SK-N-SH (cell line): ENCODE measurements around the gene CD34. TPM values are rescaled to one million over a fixed set of nuclear protein-coding genes. Genes with fewer than 3 reads are reported as not detected.

Source experiments
- CTCF ChIA-PET: fragments of 300-600, 350-600 bp; formaldehyde crosslinking; extraction: SDS; loops from one replicate; lab custom pipeline; 2021; lab: Yijun Ruan, JAX
- POLR2A ChIA-PET: fragments of 350-600 bp; sonication (Branson Sonifier 250); formaldehyde crosslinking; extraction: SDS; loops from one replicate; lab custom pipeline; 2020; ENCODE audit warnings: antibody characterized with exemption, inconsistent platforms; lab: Yijun Ruan, JAX
- DNase-seq: peaks from one replicate; pipeline ENCODE4 v3.0.0; 2012
- H2AFZ ChIP-seq: fragments of 200-600 bp; sonication (generic); 2 replicates; pipeline ENCODE4 v1.8.1; 2016; ENCODE audit warnings: antibody characterized with exemption, mild to moderate bottlenecking, low read depth
- H3F3A ChIP-seq: fragments of 200-600 bp; sonication (generic); replicated peaks from 2 replicates; pipeline ENCODE3; 2016; ENCODE audit warnings: antibody characterized with exemption, mild to moderate bottlenecking; ENCODE audit not compliant: insufficient read depth
- H3K27ac ChIP-seq, 2 experiments: fragments of 200-500 bp in 1 of 2; fragments of 200-600 bp in 1 of 2; sonication (Bioruptor generic) in 1 of 2; sonication (generic), shearing (Covaris generic) in 1 of 2; 2 replicates each; pipeline versions ENCODE4 v1.5.1 to v1.6.1; 2014 to 2016; ENCODE audit warnings: low read depth in 2 of 2, inconsistent platforms in 1 of 2, low read length in 1 of 2, mild to moderate bottlenecking in 1 of 2, mixed read lengths in 1 of 2
- H3K27me3 ChIP-seq: fragments of 200-600 bp; sonication (generic), shearing (Covaris generic); 2 replicates; pipeline ENCODE4 v1.6.1; 2016; ENCODE audit warnings: mixed run types; ENCODE audit not compliant: insufficient read depth
- H3K36me3 ChIP-seq, 2 experiments: fragments of 200-500 bp in 1 of 2; fragments of 200-600 bp in 1 of 2; sonication (Bioruptor generic) in 1 of 2; sonication (generic) in 1 of 2; replicated peaks in 1 of 2; 2 replicates each; pipeline versions ENCODE3 to v1.5.1; 2014 to 2016; ENCODE audit warnings: low read length in 1 of 2, mild to moderate bottlenecking in 1 of 2; ENCODE audit not compliant: insufficient read depth in 2 of 2, control insufficient read depth in 1 of 2
- H3K4me1 ChIP-seq, 2 experiments: fragments of 200-500 bp in 1 of 2; fragments of 200-600 bp in 1 of 2; sonication (Bioruptor generic) in 1 of 2; sonication (generic), shearing (Covaris generic) in 1 of 2; 2 replicates each; pipeline versions ENCODE4 v1.5.1 to v1.6.1; 2014 to 2016; ENCODE audit warnings: low read depth in 1 of 2, low read length in 1 of 2, mixed run types in 1 of 2; ENCODE audit not compliant: insufficient read depth in 2 of 2, control insufficient read depth in 1 of 2
- H3K4me2 ChIP-seq: fragments of 200-600 bp; sonication (generic), shearing (Covaris generic); 2 replicates; pipeline ENCODE4 v1.6.1; 2017; ENCODE audit warnings: mixed run types
- H3K4me3 ChIP-seq, 2 experiments: fragments of 200-500 bp in 1 of 2; fragments of 200-600 bp in 1 of 2; sonication (Bioruptor generic) in 1 of 2; sonication (generic), shearing (Covaris generic) in 1 of 2; 2 replicates each; pipeline versions ENCODE4 v1.5.1 to v1.8.1; 2014 to 2016; ENCODE audit warnings: low read depth in 2 of 2, inconsistent platforms in 1 of 2, low read length in 1 of 2, mild to moderate bottlenecking in 1 of 2, mixed read lengths in 1 of 2, moderate library complexity in 1 of 2
- H3K79me2 ChIP-seq: fragments of 200-600 bp; sonication (generic); 2 replicates; pipeline ENCODE4 v1.8.1; 2017; ENCODE audit warnings: mild to moderate bottlenecking; ENCODE audit not compliant: insufficient read depth
- H3K9ac ChIP-seq: fragments of 200-600 bp; sonication (generic); 2 replicates; pipeline ENCODE4 v1.6.1; 2017; ENCODE audit warnings: mixed run types
- H3K9me2 ChIP-seq: fragments of 200-600 bp; sonication (generic); 2 replicates; pipeline ENCODE4 v1.6.1; 2017; ENCODE audit warnings: mixed run types
- H3K9me3 ChIP-seq: fragments of 200-600 bp; sonication (generic); 2 replicates; pipeline ENCODE4 v1.6.1; 2017; ENCODE audit warnings: mixed run types, mild to moderate bottlenecking, moderate library complexity
- H4K20me1 ChIP-seq: fragments of 200-600 bp; sonication (generic); 2 replicates; pipeline ENCODE4 v1.6.1; 2017; ENCODE audit warnings: mild to moderate bottlenecking, mixed run types; ENCODE audit not compliant: insufficient read depth
- CHD2 ChIP-seq: fragments of 150-350 bp; IDR thresholded peaks from 2 replicates; pipeline ENCODE4 v1.6.1; 2018; ENCODE audit warnings: low read length; ENCODE audit not compliant: partially characterized antibody
- EP300 ChIP-seq, 2 experiments: IDR thresholded peaks; 2 replicates each; pipeline versions ENCODE4 v1.4.0 to v1.6.1; 2012; ENCODE audit warnings: borderline replicate concordance in 1 of 2, low read depth in 1 of 2, low read length in 1 of 2
- EZH2phosphoT487 ChIP-seq: fragments of 200-600 bp; sonication (generic); IDR thresholded peaks from 2 replicates; pipeline ENCODE4 v1.6.1; 2017; ENCODE audit warnings: low read depth, mixed run types, mild to moderate bottlenecking, antibody characterized with exemption, moderate library complexity, borderline replicate concordance
- FOXJ3 ChIP-seq: sonication (generic); formaldehyde crosslinking; IDR thresholded peaks from 2 replicates; pipeline ENCODE4 v1.5.1; 2020; ENCODE audit warnings: mild to moderate bottlenecking, missing genetic modification reagents
- IRF3 ChIP-seq: fragments of 150-350 bp; IDR thresholded peaks from 2 replicates; pipeline ENCODE4 v1.6.1; 2016; ENCODE audit warnings: mild to moderate bottlenecking, low read depth, low read length
- JUND ChIP-seq: IDR thresholded peaks from 2 replicates; pipeline ENCODE4 v1.4.0; 2012
- NFIC ChIP-seq: IDR thresholded peaks from 2 replicates; pipeline ENCODE4 v1.4.0; 2012; ENCODE audit warnings: borderline replicate concordance
- NRF1 ChIP-seq: IDR thresholded peaks from 2 replicates; pipeline ENCODE4 v1.6.1; 2012; ENCODE audit warnings: low read depth, mild to moderate bottlenecking, low read length
- RCOR1 ChIP-seq: fragments of 150-350 bp; IDR thresholded peaks from 2 replicates; pipeline ENCODE4 v1.6.1; 2017; ENCODE audit warnings: antibody characterized with exemption, low read length
- REST ChIP-seq: IDR thresholded peaks from 2 replicates; pipeline ENCODE4 v1.6.1; 2012; ENCODE audit warnings: mild to moderate bottlenecking, low read depth, low read length, moderate library complexity
- RXRA ChIP-seq: IDR thresholded peaks from 2 replicates; pipeline ENCODE4 v1.4.0; 2012; ENCODE audit warnings: low read depth, mild to moderate bottlenecking, borderline replicate concordance
- SIN3A ChIP-seq: IDR thresholded peaks from 2 replicates; pipeline ENCODE4 v1.6.1; 2012; ENCODE audit warnings: low read depth, mild to moderate bottlenecking, low read length, moderate library complexity, borderline replicate concordance
- SMC3 ChIP-seq: IDR thresholded peaks from 2 replicates; pipeline ENCODE4 v1.6.1; 2012; ENCODE audit warnings: low read depth, low read length, improper control_type of control experiment
- YY1 ChIP-seq: IDR thresholded peaks from 2 replicates; pipeline ENCODE4 v1.4.0; 2012; ENCODE audit warnings: low read depth, mild to moderate bottlenecking
- WGBS: methylation state at CpG from one replicate; pipeline ENCODE4 v1.1.6; 2017; ENCODE audit warnings: low lambda C conversion rate; 5-methylcytosine and 5-hydroxymethylcytosine counted together
- polyA plus RNA-seq, 3 experiments: library from polyadenylated mRNA; depleted of rRNA; stranded (reverse); fragments of >200 nt; gene quantifications; 2 replicates each; pipeline ENCODE4 v1.2.3, GENCODE V29; 2012
- TF ChIP-seq, protein P1 (sequence below): IDR thresholded peaks from 2 replicates; pipeline ENCODE4 v1.4.0; 2012; ENCODE audit warnings: low read depth, borderline replicate concordance
- TF ChIP-seq, protein P2 (sequence below): IDR thresholded peaks from 2 replicates; pipeline ENCODE4 v1.4.0; 2012; ENCODE audit warnings: low read depth
- TF ChIP-seq, protein P3 (sequence below): IDR thresholded peaks from 2 replicates; pipeline ENCODE4 v1.4.0; 2012; ENCODE audit warnings: low read depth, borderline replicate concordance

CD34 gene
- polyA plus RNA-seq, 1 of the 3 experiments (the other 2 are of a cell fraction), result 0.59 TPM

GRCh38 chr1:207956986-207957385 lies 46.1 kb upstream of the CD34 start:
- CTCF ChIA-PET, result interaction anchor here (1.3 to 4.4 kb wide), 4 partner anchors 10 to 72 kb away, joined by 3 to 22 read pairs (median 4); no protein-coding TSS in a partner anchor
- H4K20me1 ChIP-seq, result no peaks in the 10 kb centered on the region
- no peak overlapping the region for H3K4me2 ChIP-seq
- no peak overlapping the region for H2AFZ ChIP-seq
- H3K27ac ChIP-seq, result no peak overlapping the region
- no peak for DNase-seq
- WGBS, result 74% methylated on average over 4 of the region's 4 CpGs
- H3K4me1 ChIP-seq, result no peaks in the 10 kb centered on the region; a peak in 1 of 4 replicates
- no peaks in the 10 kb centered on the region for H3K36me3 ChIP-seq
- no peaks in the 10 kb centered on the region for H3F3A ChIP-seq
- H3K9ac ChIP-seq, result no peak overlapping the region
- no peak for TF ChIP-seq CHD2
- no peak for TF ChIP-seq EP300 (IDR thresholded peaks at IDR 0.05; ENCODE audit: borderline replicate concordance in 1 of 2, low read depth in 1 of 2, low read length in 1 of 2)
- no peak for TF ChIP-seq RCOR1
- TF ChIP-seq, all 33 proteins: peak for 0
- Histone ChIP-seq H3K27me3 (no peaks in the 10 kb centered on the region; the same call in 1 of the 2 replicates), H3K79me2 (no peaks in the 10 kb centered on the region), H3K9me2 (no peaks in the 10 kb centered on the region), H3K9me3 (no peaks in the 10 kb centered on the region), H3K4me3 (no peak overlapping the region)
- POLR2A ChIA-PET, result no interaction called here

DNA sequence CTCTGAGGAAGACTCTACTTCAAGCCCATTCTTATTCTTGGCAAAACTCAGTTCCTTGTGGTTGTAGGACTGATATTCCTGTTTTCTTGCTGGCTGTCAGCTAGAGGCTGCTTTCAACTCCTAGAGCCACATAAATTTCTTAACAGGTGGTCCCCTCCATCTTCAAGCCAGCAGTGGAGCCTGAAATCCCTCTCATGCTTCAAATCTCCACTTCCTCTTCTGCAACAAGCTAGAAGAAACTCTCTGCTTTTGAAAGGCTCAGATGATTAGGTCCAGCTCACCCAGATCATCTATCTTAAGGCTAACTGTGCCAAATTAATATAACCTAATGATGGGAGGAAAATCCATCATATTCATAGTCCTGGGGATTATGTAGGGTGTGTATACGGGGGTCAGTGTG lies 43.2 kb upstream of the CD34 start:
- Histone ChIP-seq H3K4me3 (no peak overlapping the region), H3K27me3 (no peaks in the 10 kb centered on the region; the same call in 1 of the 2 replicates), H3K36me3 (no peaks in the 10 kb centered on the region), H3K27ac (no peak overlapping the region), H3K9me3 (no peaks in the 10 kb centered on the region), H3F3A (no peaks in the 10 kb centered on the region), H3K4me1 (no peaks in the 10 kb centered on the region; a peak in 1 of 4 replicates), H3K9me2 (no peaks in the 10 kb centered on the region), H3K79me2 (no peaks in the 10 kb centered on the region)
- CTCF ChIA-PET, result interaction anchor here (0.7 to 3.5 kb wide), 5 partner anchors 9 to 85 kb away, joined by 3 to 18 read pairs (median 13); no protein-coding TSS in a partner anchor
- TF ChIP-seq RXRA (no peak), JUND (no peak), NFIC (no peak), REST (no peak), NRF1 (no peak), IRF3 (no peak), SIN3A (no peak), FOXJ3 (no peak), SMC3 (no peak), RCOR1 (no peak), EZH2phosphoT487 (no peak), YY1 (no peak), CHD2 (no peak)
- TF ChIP-seq, protein P1, sequence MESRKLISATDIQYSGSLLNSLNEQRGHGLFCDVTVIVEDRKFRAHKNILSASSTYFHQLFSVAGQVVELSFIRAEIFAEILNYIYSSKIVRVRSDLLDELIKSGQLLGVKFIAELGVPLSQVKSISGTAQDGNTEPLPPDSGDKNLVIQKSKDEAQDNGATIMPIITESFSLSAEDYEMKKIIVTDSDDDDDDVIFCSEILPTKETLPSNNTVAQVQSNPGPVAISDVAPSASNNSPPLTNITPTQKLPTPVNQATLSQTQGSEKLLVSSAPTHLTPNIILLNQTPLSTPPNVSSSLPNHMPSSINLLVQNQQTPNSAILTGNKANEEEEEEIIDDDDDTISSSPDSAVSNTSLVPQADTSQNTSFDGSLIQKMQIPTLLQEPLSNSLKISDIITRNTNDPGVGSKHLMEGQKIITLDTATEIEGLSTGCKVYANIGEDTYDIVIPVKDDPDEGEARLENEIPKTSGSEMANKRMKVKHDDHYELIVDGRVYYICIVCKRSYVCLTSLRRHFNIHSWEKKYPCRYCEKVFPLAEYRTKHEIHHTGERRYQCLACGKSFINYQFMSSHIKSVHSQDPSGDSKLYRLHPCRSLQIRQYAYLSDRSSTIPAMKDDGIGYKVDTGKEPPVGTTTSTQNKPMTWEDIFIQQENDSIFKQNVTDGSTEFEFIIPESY, result no peak
- TF ChIP-seq, protein P2, sequence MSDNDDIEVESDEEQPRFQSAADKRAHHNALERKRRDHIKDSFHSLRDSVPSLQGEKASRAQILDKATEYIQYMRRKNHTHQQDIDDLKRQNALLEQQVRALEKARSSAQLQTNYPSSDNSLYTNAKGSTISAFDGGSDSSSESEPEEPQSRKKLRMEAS, result no peak
- TF ChIP-seq, protein P3, sequence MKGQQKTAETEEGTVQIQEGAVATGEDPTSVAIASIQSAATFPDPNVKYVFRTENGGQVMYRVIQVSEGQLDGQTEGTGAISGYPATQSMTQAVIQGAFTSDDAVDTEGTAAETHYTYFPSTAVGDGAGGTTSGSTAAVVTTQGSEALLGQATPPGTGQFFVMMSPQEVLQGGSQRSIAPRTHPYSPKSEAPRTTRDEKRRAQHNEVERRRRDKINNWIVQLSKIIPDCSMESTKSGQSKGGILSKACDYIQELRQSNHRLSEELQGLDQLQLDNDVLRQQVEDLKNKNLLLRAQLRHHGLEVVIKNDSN, result no peak
- TF ChIP-seq, all 33 proteins: peak for 0
- H3K9ac ChIP-seq, result no peak overlapping the region
- no peak for DNase-seq
- 59% methylated on average over 1 of the region's 1 CpG for WGBS
- POLR2A ChIA-PET, result no interaction called here
- no peak overlapping the region for H3K4me2 ChIP-seq
- no peak overlapping the region for H2AFZ ChIP-seq
- no peaks in the 10 kb centered on the region for H4K20me1 ChIP-seq
